WTC11 (cell line): ENCODE results near the gene PAK1.

Experiments used
- ATF2 ChIP-seq: sonication (generic); formaldehyde crosslinking; IDR thresholded peaks from 2 replicates; pipeline ENCODE4 v1.8.1; 2022; ENCODE audit warnings: low read depth, missing genetic modification reagents, borderline replicate concordance
- CTCF ChIP-seq: fragments of 200-600 bp; IDR thresholded peaks from 2 replicates; pipeline ENCODE4 v1.8.0; 2022; ENCODE audit warnings: antibody characterized with exemption
- FOXP1 ChIP-seq: sonication (generic); formaldehyde crosslinking; IDR thresholded peaks from 2 replicates; pipeline ENCODE4 v1.8.0; 2022; ENCODE audit warnings: missing genetic modification reagents, mild to moderate bottlenecking, moderate library complexity, borderline replicate concordance
- NFYB ChIP-seq: sonication (generic); formaldehyde crosslinking; conservative IDR thresholded peaks from 2 replicates; pipeline ENCODE4 v1.8.0; 2022; ENCODE audit warnings: low read depth, missing genetic modification reagents
- TEAD4 ChIP-seq: sonication (generic); formaldehyde crosslinking; IDR thresholded peaks from 2 replicates; pipeline ENCODE4 v1.8.0; 2022; ENCODE audit warnings: mild to moderate bottlenecking, missing genetic modification reagents
- TP53 ChIP-seq: sonication (generic); formaldehyde crosslinking; IDR thresholded peaks from 2 replicates; pipeline ENCODE4 v1.8.1; 2023; ENCODE audit warnings: mild to moderate bottlenecking, missing genetic modification reagents
- ZSCAN18 ChIP-seq: fragments of 250-450 bp; sonication (Bioruptor Pico); IDR thresholded peaks from 2 replicates; pipeline ENCODE4 v2.1.2; 2022; ENCODE audit warnings: mild to moderate bottlenecking, moderate library complexity

- TF ChIP-seq CTCF (no peak), FOXP1 (CRISPR knock-in tag) (no peak), TEAD4 (no peak), ZSCAN18 (CRISPR knock-in tag) (no peak), NFYB (CRISPR knock-in tag) (no peak), TP53 (CRISPR knock-in tag) (no peak), ATF2 (no peak)
Observed at GRCh38 chr11:77403211-77403610, 70.7 kb downstream of the PAK1 start.
